H9 (cell line): ENCODE results near the gene OSBPL9. TPM values are rescaled to one million over a fixed set of nuclear protein-coding genes. Genes with fewer than 3 reads are reported as not detected.

Source experiments
- DNase-seq: peaks from one replicate; pipeline ENCODE4 v3.0.0-alpha.2; 2017
- H2AFZ ChIP-seq: one replicate; pipeline ENCODE4 v1.6.1; 2013; ENCODE audit warnings: mild to moderate bottlenecking, low read length, control low read depth, moderate library complexity
- H2AK5ac ChIP-seq: 2 replicates; pipeline ENCODE4 v1.6.1; 2013; ENCODE audit warnings: low read length, control low read depth, mixed read lengths; ENCODE audit not compliant: insufficient read length
- H2BK120ac ChIP-seq: one replicate; pipeline ENCODE4 v1.6.1; 2013; ENCODE audit warnings: low read depth, mild to moderate bottlenecking, low read length, control low read depth, inconsistent platforms; ENCODE audit not compliant: poor library complexity, severe bottlenecking
- H2BK12ac ChIP-seq: 2 replicates; pipeline ENCODE4 v1.6.1; 2013; ENCODE audit warnings: low read length, control low read depth, mixed read lengths, low read depth; ENCODE audit not compliant: insufficient read length
- H2BK15ac ChIP-seq: 2 replicates; pipeline ENCODE4 v1.6.1; 2013; ENCODE audit warnings: low read depth, low read length, control low read depth
- H2BK20ac ChIP-seq: one replicate; pipeline ENCODE4 v1.6.1; 2013; ENCODE audit warnings: low read depth, mild to moderate bottlenecking, low read length, control low read depth, inconsistent platforms; ENCODE audit not compliant: poor library complexity, severe bottlenecking
- H2BK5ac ChIP-seq: 2 replicates; pipeline ENCODE4 v1.6.1; 2013; ENCODE audit warnings: low read length, control low read depth, mixed read lengths; ENCODE audit not compliant: insufficient read length
- H3K14ac ChIP-seq: 2 replicates; pipeline ENCODE4 v1.6.1; 2013; ENCODE audit warnings: low read length, control low read depth; ENCODE audit not compliant: insufficient read depth
- H3K18ac ChIP-seq: 2 replicates; pipeline ENCODE4 v1.6.1; 2013; ENCODE audit warnings: low read depth, mild to moderate bottlenecking, mixed read lengths, low read length, control low read depth; ENCODE audit not compliant: insufficient read length
- H3K23ac ChIP-seq: 2 replicates; pipeline ENCODE4 v1.6.1; 2013; ENCODE audit warnings: low read length, control low read depth, mixed read lengths, low read depth; ENCODE audit not compliant: insufficient read length
- H3K23me2 ChIP-seq: 2 replicates; pipeline ENCODE4 v1.6.1; 2013; ENCODE audit warnings: low read depth, mild to moderate bottlenecking, mixed read lengths, low read length, control low read depth; ENCODE audit not compliant: insufficient read length, poor library complexity, severe bottlenecking
- H3K27ac ChIP-seq: 2 replicates; pipeline ENCODE4 v1.5.1; 2013; ENCODE audit warnings: low read length, control low read depth, mixed read lengths, low read depth; ENCODE audit not compliant: insufficient read length
- H3K27me3 ChIP-seq: 2 replicates; pipeline ENCODE4 v1.6.1; 2013; ENCODE audit warnings: low read length, control low read depth, inconsistent platforms; ENCODE audit not compliant: insufficient read depth
- H3K4ac ChIP-seq: 2 replicates; pipeline ENCODE4 v1.6.1; 2013; ENCODE audit warnings: low read depth, mild to moderate bottlenecking, control low read depth, inconsistent platforms, low read length, moderate library complexity
- H3K4me1 ChIP-seq: 2 replicates; pipeline ENCODE4 v1.6.1; 2013; ENCODE audit warnings: low read length, control low read depth, inconsistent platforms; ENCODE audit not compliant: insufficient read depth
- H3K4me2 ChIP-seq: 2 replicates; pipeline ENCODE4 v1.6.1; 2013; ENCODE audit warnings: low read length, control low read depth, mixed read lengths; ENCODE audit not compliant: insufficient read length, insufficient read depth
- H3K56ac ChIP-seq: 2 replicates; pipeline ENCODE4 v1.6.1; 2013; ENCODE audit warnings: low read depth, mild to moderate bottlenecking, mixed read lengths, low read length, control low read depth; ENCODE audit not compliant: insufficient read length
- H3K79me1 ChIP-seq: 2 replicates; pipeline ENCODE4 v1.6.1; 2013; ENCODE audit warnings: low read depth, mild to moderate bottlenecking, moderate library complexity, low read length, control low read depth, inconsistent platforms; ENCODE audit not compliant: insufficient read depth, poor library complexity, severe bottlenecking
- H3K79me2 ChIP-seq: 2 replicates; pipeline ENCODE4 v1.6.1; 2013; ENCODE audit warnings: low read length, control low read depth, inconsistent platforms; ENCODE audit not compliant: insufficient read depth
- H3K9ac ChIP-seq: 2 replicates; pipeline ENCODE4 v1.6.1; 2013; ENCODE audit warnings: low read length, control low read depth, mixed read lengths; ENCODE audit not compliant: insufficient read length; ENCODE audit errors: extremely low read depth
- H3K9me3 ChIP-seq: one replicate; pipeline ENCODE4 v1.6.1; 2013; ENCODE audit warnings: low read depth, low read length, inconsistent platforms; ENCODE audit not compliant: control insufficient read depth
- H3T11ph ChIP-seq: one replicate; pipeline ENCODE4 v1.6.1; 2013; ENCODE audit warnings: mild to moderate bottlenecking, low read length, control low read depth, inconsistent platforms
- H4K20me1 ChIP-seq: one replicate; pipeline ENCODE4 v1.6.1; 2013; ENCODE audit not compliant: control insufficient read depth, insufficient read length, insufficient read depth
- H4K5ac ChIP-seq: 2 replicates; pipeline ENCODE4 v1.6.1; 2013; ENCODE audit warnings: low read depth, mild to moderate bottlenecking, mixed read lengths, low read length, control low read depth; ENCODE audit not compliant: insufficient read length
- H4K8ac ChIP-seq: replicated peaks from 2 replicates; pipeline ENCODE4 v1.6.1; 2013; ENCODE audit warnings: low read length, control low read depth, mixed read lengths, low read depth; ENCODE audit not compliant: insufficient read length
- H4K91ac ChIP-seq: 2 replicates; pipeline ENCODE4 v1.6.1; 2013; ENCODE audit warnings: low read depth, mild to moderate bottlenecking, moderate library complexity, mixed read lengths, low read length, control low read depth; ENCODE audit not compliant: insufficient read length
- H3K27ac Mint-ChIP-seq, 3 experiments: 2 replicates in 2 of 3; 3 replicates in 1 of 3; pipeline ENCODE4 v1.8.0; 2020 to 2021; ENCODE audit warnings: mixed read lengths in 3 of 3, mild to moderate bottlenecking in 1 of 3, moderate library complexity in 1 of 3
- H3K27me3 Mint-ChIP-seq: 2 replicates; pipeline ENCODE4 v1.8.0; 2021; ENCODE audit warnings: low read depth, mild to moderate bottlenecking, moderate library complexity, mixed read lengths
- H3K36me3 Mint-ChIP-seq, 3 experiments: 2 replicates in 2 of 3; 3 replicates in 1 of 3; pipeline ENCODE4 v1.8.0; 2020 to 2021; ENCODE audit warnings: low read depth in 3 of 3, mixed read lengths in 3 of 3; ENCODE audit not compliant: insufficient read depth in 1 of 3
- H3K4me1 Mint-ChIP-seq, 2 experiments: 2 replicates each; pipeline ENCODE4 v1.8.0; 2020; ENCODE audit warnings: mixed read lengths in 2 of 2
- H3K4me3 Mint-ChIP-seq, 2 experiments: 2 replicates in 1 of 2; 3 replicates in 1 of 2; pipeline ENCODE4 v1.8.0; 2020 to 2021; ENCODE audit warnings: mild to moderate bottlenecking in 2 of 2, mixed read lengths in 2 of 2, moderate library complexity in 1 of 2
- H3K9me3 Mint-ChIP-seq, 2 experiments: 2 replicates in 1 of 2; 3 replicates in 1 of 2; pipeline ENCODE4 v1.8.0; 2020; ENCODE audit warnings: mild to moderate bottlenecking in 2 of 2, mixed read lengths in 2 of 2, moderate library complexity in 1 of 2
- WGBS: extraction: QIAGEN DNeasy Blood & Tissue Kit; methylation state at CpG from one replicate; pipeline ENCODE4 v1.1.7; 2013; ENCODE audit warnings: missing lambda C conversion rate, low lambda C conversion rate, mixed read lengths; ENCODE audit not compliant: insufficient read length; ENCODE audit errors: extremely low coverage; 5-methylcytosine and 5-hydroxymethylcytosine counted together
- total RNA-seq: library from RNA; stranded (reverse); gene quantifications from 2 replicates; pipeline ENCODE4 v1.2.1, GENCODE V29; 2021
- TF ChIP-seq, protein P1 (sequence below): fragments of 200-600 bp; sonication (generic); conservative IDR thresholded peaks from 3 replicates; pipeline ENCODE4 v1.8.0; 2021; ENCODE audit warnings: antibody characterized with exemption, mild to moderate bottlenecking

Gene OSBPL9
- total RNA-seq, 1 experiment from 2014 or later: 76.7 TPM

DNA sequence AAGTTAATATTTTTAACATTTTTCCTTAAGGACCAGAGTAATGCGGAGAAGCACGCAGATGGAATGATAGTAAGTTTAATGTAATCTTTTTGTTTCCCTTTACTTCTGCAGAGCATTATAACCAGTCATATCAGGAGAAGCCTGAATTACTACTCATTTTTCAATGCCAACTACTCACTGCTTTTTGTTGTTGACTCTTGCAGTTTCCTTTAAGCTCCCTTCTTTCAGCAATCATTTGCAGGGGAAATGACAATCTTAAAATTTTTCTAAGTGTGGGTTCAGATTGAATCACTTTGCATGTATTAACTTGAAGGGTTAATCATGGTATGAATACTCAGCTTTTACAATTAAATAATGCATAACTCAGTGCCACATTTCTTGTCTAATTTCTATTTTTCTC lies 139.4 kb downstream of the OSBPL9 start:
- WGBS: no CpG with 5 or more reads among the region's 2 CpGs
- no peak overlapping the region for H3K27ac ChIP-seq
- H3K23me2 ChIP-seq: no peaks in the 10 kb centered on the region
- H2BK15ac ChIP-seq: no peak overlapping the region
- H3K36me3 Mint-ChIP-seq: peaks cover 0 to 23% (median 10%) of the 10 kb centered on the region in 3 experiments; a peak in 6 of 7 replicates
- no peaks in the 10 kb centered on the region for H3K79me1 ChIP-seq
- H2BK5ac ChIP-seq: no peak overlapping the region
- no peak overlapping the region for H3K9ac ChIP-seq
- H2BK12ac ChIP-seq: no peak overlapping the region
- no peaks in the 10 kb centered on the region for H4K20me1 ChIP-seq
- H3K56ac ChIP-seq: no peak overlapping the region
- H4K5ac ChIP-seq: no peak overlapping the region
- H2AK5ac ChIP-seq: no peak overlapping the region
- H3K27ac Mint-ChIP-seq: no peak overlapping the region
- no peaks in the 10 kb centered on the region for H3K9me3 ChIP-seq
- H4K91ac ChIP-seq: no peak overlapping the region
- no peak overlapping the region for H2BK20ac ChIP-seq
- H3K18ac ChIP-seq: no peak overlapping the region
- H3K4me1 Mint-ChIP-seq: peaks cover 2% of the 10 kb centered on the region in 2 experiments; a peak in 1 of 4 replicates
- H3K27me3 ChIP-seq: no peaks in the 10 kb centered on the region
- no peaks in the 10 kb centered on the region for H3K9me3 Mint-ChIP-seq
- no peak overlapping the region for H4K8ac ChIP-seq
- DNase-seq: no peak
- H3K4me3 Mint-ChIP-seq: no peak overlapping the region
- no peaks in the 10 kb centered on the region for H3K27me3 Mint-ChIP-seq
- H3K4ac ChIP-seq: no peak overlapping the region
- H3K4me1 ChIP-seq: no peaks in the 10 kb centered on the region
- no peak overlapping the region for H3T11ph ChIP-seq
- no peak overlapping the region for H2AFZ ChIP-seq
- H3K4me2 ChIP-seq: no peak overlapping the region
- TF ChIP-seq, protein P1, sequence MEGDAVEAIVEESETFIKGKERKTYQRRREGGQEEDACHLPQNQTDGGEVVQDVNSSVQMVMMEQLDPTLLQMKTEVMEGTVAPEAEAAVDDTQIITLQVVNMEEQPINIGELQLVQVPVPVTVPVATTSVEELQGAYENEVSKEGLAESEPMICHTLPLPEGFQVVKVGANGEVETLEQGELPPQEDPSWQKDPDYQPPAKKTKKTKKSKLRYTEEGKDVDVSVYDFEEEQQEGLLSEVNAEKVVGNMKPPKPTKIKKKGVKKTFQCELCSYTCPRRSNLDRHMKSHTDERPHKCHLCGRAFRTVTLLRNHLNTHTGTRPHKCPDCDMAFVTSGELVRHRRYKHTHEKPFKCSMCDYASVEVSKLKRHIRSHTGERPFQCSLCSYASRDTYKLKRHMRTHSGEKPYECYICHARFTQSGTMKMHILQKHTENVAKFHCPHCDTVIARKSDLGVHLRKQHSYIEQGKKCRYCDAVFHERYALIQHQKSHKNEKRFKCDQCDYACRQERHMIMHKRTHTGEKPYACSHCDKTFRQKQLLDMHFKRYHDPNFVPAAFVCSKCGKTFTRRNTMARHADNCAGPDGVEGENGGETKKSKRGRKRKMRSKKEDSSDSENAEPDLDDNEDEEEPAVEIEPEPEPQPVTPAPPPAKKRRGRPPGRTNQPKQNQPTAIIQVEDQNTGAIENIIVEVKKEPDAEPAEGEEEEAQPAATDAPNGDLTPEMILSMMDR: no peak
- H3K79me2 ChIP-seq: no peaks in the 10 kb centered on the region
- H2BK120ac ChIP-seq: no peak overlapping the region
- H3K14ac ChIP-seq: no peak overlapping the region
- H3K23ac ChIP-seq: no peak overlapping the region
